ENCODE data around the gene MORF4L1. TPM values are rescaled to one million over a fixed set of nuclear protein-coding genes. Genes with fewer than 3 reads are reported as not detected.
"Not testable (repeated sequence)": the region's sequence is repeated elsewhere in the genome, so short reads cannot be mapped to it uniquely, and the experiment has no call there.

MORF4L1 gene
- total RNA-seq, 4 donors from 2014 or later: 371 to 476 (median 392) TPM

GRCh38 chr15:78889000-78889399 lies 16.3 kb downstream of the MORF4L1 start:
- Histone ChIP-seq H3K4me3 (no peak overlapping the region), H3K36me3 (peaks cover 51 to 93% (median 78%) of the 10 kb centered on the region in 4 donors), H3K27me3 (no peaks in the 10 kb centered on the region), H3K27ac (replicated peaks in 1 of 4) (no peak overlapping the region), H3K4me1 (peaks cover 9 to 15% (median 12%) of the 10 kb centered on the region in 4 donors), H3K9me3 (no peaks in the 10 kb centered on the region)
- intact Hi-C loops (cut with DNase I): no loop called here
- TF ChIP-seq CTCF (IDR thresholded peaks at IDR 0.05) (no peak), EP300 (IDR thresholded peaks at IDR 0.05) (no peak), POLR2AphosphoS5 (IDR thresholded peaks at IDR 0.05) (no peak), POLR2A (IDR thresholded peaks at IDR 0.05; ENCODE audit: low read depth) (no peak)
- DNase-seq (ENCODE audit: extremely low spot score): no peak
- 84% methylated on average over 4 of the region's 4 CpGs for WGBS

- Histone ChIP-seq H3K9me3 (no peaks in the 10 kb centered on the region), H3K4me3 (no peak overlapping the region), H3K27ac (replicated peaks in 1 of 4) (no peak overlapping the region), H3K36me3 (peaks cover 60 to 100% (median 92%) of the 10 kb centered on the region in 4 donors), H3K27me3 (no peaks in the 10 kb centered on the region), H3K4me1 (peaks cover 0 to 3% (median 0%) of the 10 kb centered on the region in 4 donors)
- TF ChIP-seq EP300 (IDR thresholded peaks at IDR 0.05) (no peak), POLR2AphosphoS5 (IDR thresholded peaks at IDR 0.05) (no peak), POLR2A (IDR thresholded peaks at IDR 0.05; ENCODE audit: low read depth) (no peak), CTCF (IDR thresholded peaks at IDR 0.05) (no peak)
- WGBS: 72% methylated on average over 2 of the region's 2 CpGs
- DNase-seq (ENCODE audit: extremely low spot score): no peak
- intact Hi-C loops (cut with DNase I): no loop called here
Observed at GRCh38 chr15:78893538-78893937, 20.8 kb downstream of the MORF4L1 start.

- no peak overlapping the region for H3K27ac ChIP-seq (replicated peaks in 1 of 4)
- DNase-seq (ENCODE audit: extremely low spot score): no peak
- peaks cover 0 to 3% (median 0%) of the 10 kb centered on the region in 4 donors for H3K4me1 ChIP-seq
- no peaks in the 10 kb centered on the region for H3K9me3 ChIP-seq
- no peaks in the 10 kb centered on the region for H3K27me3 ChIP-seq
- intact Hi-C loops (cut with DNase I): no loop called here
- 72% methylated on average over 3 of the region's 3 CpGs for WGBS
- peaks cover 73 to 100% (median 92%) of the 10 kb centered on the region in 4 donors for H3K36me3 ChIP-seq
- TF ChIP-seq POLR2A (IDR thresholded peaks at IDR 0.05; ENCODE audit: low read depth) (no peak), CTCF (IDR thresholded peaks at IDR 0.05) (no peak), EP300 (IDR thresholded peaks at IDR 0.05) (no peak), POLR2AphosphoS5 (IDR thresholded peaks at IDR 0.05) (no peak)
- H3K4me3 ChIP-seq: no peak overlapping the region
Observed at GRCh38 chr15:78895471-78895870, 22.8 kb downstream of the MORF4L1 start.

GRCh38 chr15:78898540-78898939 lies 25.9 kb downstream of the MORF4L1 start:
- no peak overlapping the region for H3K4me3 ChIP-seq
- 76% methylated on average over 4 of the region's 4 CpGs for WGBS
- peaks cover 5 to 11% (median 11%) of the 10 kb centered on the region in 4 donors for H3K4me1 ChIP-seq
- no peak for DNase-seq (ENCODE audit: extremely low spot score)
- intact Hi-C loops (cut with DNase I): no loop called here
- peaks cover 76 to 100% (median 91%) of the 10 kb centered on the region in 4 donors for H3K36me3 ChIP-seq
- no peak overlapping the region for H3K27ac ChIP-seq (replicated peaks in 1 of 4)
- H3K27me3 ChIP-seq: no peaks in the 10 kb centered on the region
- TF ChIP-seq EP300 (IDR thresholded peaks at IDR 0.05) (no peak), POLR2AphosphoS5 (IDR thresholded peaks at IDR 0.05) (no peak), CTCF (IDR thresholded peaks at IDR 0.05) (no peak), POLR2A (IDR thresholded peaks at IDR 0.05; ENCODE audit: low read depth) (no peak)
- H3K9me3 ChIP-seq: no peaks in the 10 kb centered on the region

GRCh38 chr15:78900819-78901533 lies 28.3 kb downstream of the MORF4L1 start:
- H3K4me3 ChIP-seq; H3K27ac ChIP-seq (replicated peaks in 1 of 4); intact Hi-C loops (cut with DNase I); H3K27me3 ChIP-seq; H3K9me3 ChIP-seq; DNase-seq (ENCODE audit: extremely low spot score): not testable (repeated sequence)
- 93% methylated on average over 14 of the region's 14 CpGs for WGBS
- H3K36me3 ChIP-seq: peaks cover 69 to 100% (median 91%) of the 10 kb centered on the region in 4 donors
- peaks cover 11 to 23% (median 17%) of the 10 kb centered on the region in 4 donors for H3K4me1 ChIP-seq

- 69% methylated on average over 13 of the region's 13 CpGs for WGBS
- intact Hi-C loops (cut with DNase I); DNase-seq (ENCODE audit: extremely low spot score); H3K4me3 ChIP-seq; H3K9me3 ChIP-seq; H3K27me3 ChIP-seq: not testable (repeated sequence)
- H3K36me3 ChIP-seq: peaks cover 69 to 100% (median 87%) of the 10 kb centered on the region in 4 donors
- peak overlapping the region in 1 of 4 donors; percentile 19 for H3K27ac ChIP-seq (replicated peaks in 1 of 4)
- peaks cover 18 to 31% (median 26%) of the 10 kb centered on the region in 4 donors for H3K4me1 ChIP-seq
Observed at GRCh38 chr15:78902281-78903032, 29.8 kb downstream of the MORF4L1 start.
